Tibial artery (tissue), 4 donors: ENCODE data around the gene MYNN.

ENCODE experiments used
- DNase-seq, 2 donors: peaks; one replicate each; pipeline ENCODE4 v3.0.0-alpha.2; 2019
- H3K27ac ChIP-seq, 2 donors: fragments of 200-600 bp; sonication (generic) in 1 of 2; 1 replicate in 1 of 2; 2 replicates in 1 of 2; pipeline ENCODE4 v1.5.1; 2018 to 2019; ENCODE audit warnings: mild to moderate bottlenecking in 1 of 2
- H3K27me3 ChIP-seq, 2 donors: fragments of 200-600 bp; sonication (generic) in 1 of 2; one replicate each; pipeline versions ENCODE4 v1.5.1 to v1.6.0; 2016 to 2019
- H3K36me3 ChIP-seq, 3 donors: fragments of 200-600 bp; sonication (generic) in 2 of 3; one replicate each; pipeline ENCODE4 v1.5.1; 2016 to 2019; ENCODE audit warnings: mild to moderate bottlenecking in 2 of 3
- H3K4me1 ChIP-seq, 4 donors: fragments of 200-600 bp; sonication (generic) in 2 of 4; 1 replicate in 3 of 4; 2 replicates in 1 of 4; pipeline ENCODE4 v1.5.1; 2016 to 2019
- H3K4me3 ChIP-seq, 2 donors: fragments of 200-600 bp; sonication (generic) in 1 of 2; 1 replicate in 1 of 2; 2 replicates in 1 of 2; pipeline ENCODE4 v1.5.1; 2018 to 2019; ENCODE audit warnings: mild to moderate bottlenecking in 2 of 2
- H3K9me3 ChIP-seq, 3 donors: fragments of 200-600 bp; sonication (generic) in 1 of 3; one replicate each; pipeline ENCODE4 v1.5.1; 2016 to 2019
- CTCF ChIP-seq, 2 experiments: fragments of 200-600 bp in 1 of 2; fragments of 450-650 bp in 1 of 2; IDR thresholded peaks; one replicate each; pipeline ENCODE4 v1.5.1; 2017 to 2019; ENCODE audit warnings: antibody characterized with exemption in 2 of 2, mild to moderate bottlenecking in 1 of 2, moderate library complexity in 1 of 2
- intact Hi-C: fragments of 100-400 bp; cut with DNase I; formaldehyde crosslinking; loops from one replicate; pipeline ENCODE4 v1.15.0; 2023; ENCODE audit warnings: low total_unique reads

The MYNN gene

GRCh38 chr3:169759256-169759655 is 13.9 kb upstream of the MYNN start:
- intact Hi-C loops: no loop called here
- Histone ChIP-seq H3K4me3 (no peak overlapping the region), H3K4me1 (peaks cover 0 to 10% (median 3%) of the 10 kb centered on the region in 4 donors), H3K36me3 (no peaks in the 10 kb centered on the region), H3K27ac (no peak overlapping the region), H3K9me3 (no peaks in the 10 kb centered on the region), H3K27me3 (peaks cover 0 to 9% of the 10 kb centered on the region in 2 donors)
- no peak for TF ChIP-seq CTCF (IDR thresholded peaks at IDR 0.05)
- no peak for DNase-seq

- no peak overlapping the region for H3K4me3 ChIP-seq
- H3K9me3 ChIP-seq: no peaks in the 10 kb centered on the region
- no peak for TF ChIP-seq CTCF (IDR thresholded peaks at IDR 0.05)
- DNase-seq: no peak
- H3K27me3 ChIP-seq: peaks cover 0 to 2% of the 10 kb centered on the region in 2 donors
- H3K36me3 ChIP-seq: no peaks in the 10 kb centered on the region
- intact Hi-C loops: loop anchor here (10.0 kb wide), 2 partner anchors 424 to 594 kb away; partner anchors contain the start of genes PHC3 and SKIL
- H3K4me1 ChIP-seq: peaks cover 0 to 10% (median 4%) of the 10 kb centered on the region in 4 donors
- H3K27ac ChIP-seq: no peak overlapping the region
Observed at GRCh38 chr3:169760479-169760878, 12.7 kb upstream of the MYNN start.

GRCh38 chr3:169764312-169764881 is 8.8 kb upstream of the MYNN start:
- peak in 1 of 2 experiments; percentile 12 for TF ChIP-seq CTCF (IDR thresholded peaks at IDR 0.05)
- Histone ChIP-seq H3K4me1 (peaks cover 0 to 10% (median 5%) of the 10 kb centered on the region in 4 donors), H3K27ac (peak overlapping the region; percentile 94 to 96), H3K9me3 (no peaks in the 10 kb centered on the region), H3K27me3 (no peaks in the 10 kb centered on the region), H3K4me3 (peak overlapping the region; percentile 71 to 86), H3K36me3 (no peaks in the 10 kb centered on the region)
- intact Hi-C loops: loop anchor here (10.0 kb wide), 2 partner anchors 420 to 590 kb away; partner anchors contain the start of genes PHC3 and SKIL
- peak; percentile 57 to 86 for DNase-seq

GRCh38 chr3:169764882-169765612 is 8.1 kb upstream of the MYNN start, which contains the start of gene TERC:
TERC (minus strand) TSS chr3:169765060.
- TF ChIP-seq CTCF (IDR thresholded peaks at IDR 0.05): peak; percentile 9 to 10
- Histone ChIP-seq H3K4me3 (peak within 1 kb of the TSS; percentile 71 to 86), H3K36me3 (no peaks in the 10 kb centered on the region), H3K27ac (peak within 1 kb of the TSS; percentile 94 to 96), H3K4me1 (peaks cover 0 to 10% (median 5%) of the 10 kb centered on the region in 4 donors), H3K9me3 (no peaks in the 10 kb centered on the region), H3K27me3 (no peaks in the 10 kb centered on the region)
- DNase-seq: peak; percentile 92 to 96
- intact Hi-C loops: loop anchor here (10.0 kb wide), 2 partner anchors 420 to 590 kb away; partner anchors contain the start of genes PHC3 and SKIL

GRCh38 chr3:169769287-169770181 is 3.7 kb upstream of the MYNN start, which contains the start of gene ACTRT3:
ACTRT3 (minus strand) TSS chr3:169769561; CDS start chr3:169769520, 41 bp downstream.
- Histone ChIP-seq H3K4me3 (peak within 1 kb of the TSS; percentile 71 to 85), H3K4me1 (peaks cover 0 to 13% (median 7%) of the 10 kb centered on the region in 4 donors), H3K27me3 (no peaks in the 10 kb centered on the region), H3K9me3 (no peaks in the 10 kb centered on the region), H3K36me3 (peaks cover 0 to 3% (median 0%) of the 10 kb centered on the region in 3 donors), H3K27ac (peak within 1 kb of the TSS; percentile 89 to 96)
- DNase-seq: peak; percentile 51 to 80
- TF ChIP-seq CTCF (IDR thresholded peaks at IDR 0.05): no peak
- intact Hi-C loops: loop anchor here (10.0 kb wide), 2 partner anchors 415 to 585 kb away; partner anchors contain the start of genes PHC3 and SKIL
